PC-3 (cell line): ENCODE data around the gene GPR156.

Experiments
- EZH2 ChIP-seq: fragments of 300-600 bp; sonication (generic); IDR thresholded peaks from one replicate; pipeline ENCODE4 v1.6.1; 2017; ENCODE audit warnings: antibody characterized with exemption, mild to moderate bottlenecking, low read length; ENCODE audit not compliant: unreplicated experiment
- EZH2phosphoT487 ChIP-seq: fragments of 300-600 bp; sonication (generic); IDR thresholded peaks from 2 replicates; pipeline ENCODE4 v1.6.1; 2018; ENCODE audit warnings: mild to moderate bottlenecking, antibody characterized with exemption, low read length, borderline replicate concordance
- TF ChIP-seq, protein P1 (sequence below): fragments of 300-600 bp; sonication (generic); conservative IDR thresholded peaks from 2 replicates; pipeline ENCODE4 v1.5.1; 2017; ENCODE audit warnings: antibody characterized with exemption, low read depth, mild to moderate bottlenecking, low read length

- TF ChIP-seq, protein P1, sequence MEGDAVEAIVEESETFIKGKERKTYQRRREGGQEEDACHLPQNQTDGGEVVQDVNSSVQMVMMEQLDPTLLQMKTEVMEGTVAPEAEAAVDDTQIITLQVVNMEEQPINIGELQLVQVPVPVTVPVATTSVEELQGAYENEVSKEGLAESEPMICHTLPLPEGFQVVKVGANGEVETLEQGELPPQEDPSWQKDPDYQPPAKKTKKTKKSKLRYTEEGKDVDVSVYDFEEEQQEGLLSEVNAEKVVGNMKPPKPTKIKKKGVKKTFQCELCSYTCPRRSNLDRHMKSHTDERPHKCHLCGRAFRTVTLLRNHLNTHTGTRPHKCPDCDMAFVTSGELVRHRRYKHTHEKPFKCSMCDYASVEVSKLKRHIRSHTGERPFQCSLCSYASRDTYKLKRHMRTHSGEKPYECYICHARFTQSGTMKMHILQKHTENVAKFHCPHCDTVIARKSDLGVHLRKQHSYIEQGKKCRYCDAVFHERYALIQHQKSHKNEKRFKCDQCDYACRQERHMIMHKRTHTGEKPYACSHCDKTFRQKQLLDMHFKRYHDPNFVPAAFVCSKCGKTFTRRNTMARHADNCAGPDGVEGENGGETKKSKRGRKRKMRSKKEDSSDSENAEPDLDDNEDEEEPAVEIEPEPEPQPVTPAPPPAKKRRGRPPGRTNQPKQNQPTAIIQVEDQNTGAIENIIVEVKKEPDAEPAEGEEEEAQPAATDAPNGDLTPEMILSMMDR = no peak
- TF ChIP-seq EZH2phosphoT487 (no peak), EZH2 (no peak)
Measured at GRCh38 chr3:120203016-120203415, 82.0 kb downstream of the GPR156 start.
